H9 (cell line): Measurements from ENCODE around the gene CCDC34. TPM values are rescaled to one million over a fixed set of nuclear protein-coding genes. Genes with fewer than 3 reads are reported as not detected.

Experiments used
- DNase-seq: peaks from one replicate; pipeline ENCODE4 v3.0.0-alpha.2; 2017
- H2AFZ ChIP-seq: one replicate; pipeline ENCODE4 v1.6.1; 2013; ENCODE audit warnings: mild to moderate bottlenecking, low read length, control low read depth, moderate library complexity
- H2AK5ac ChIP-seq: 2 replicates; pipeline ENCODE4 v1.6.1; 2013; ENCODE audit warnings: low read length, control low read depth, mixed read lengths; ENCODE audit not compliant: insufficient read length
- H2BK120ac ChIP-seq: one replicate; pipeline ENCODE4 v1.6.1; 2013; ENCODE audit warnings: low read depth, mild to moderate bottlenecking, low read length, control low read depth, inconsistent platforms; ENCODE audit not compliant: poor library complexity, severe bottlenecking
- H2BK12ac ChIP-seq: 2 replicates; pipeline ENCODE4 v1.6.1; 2013; ENCODE audit warnings: low read length, control low read depth, mixed read lengths, low read depth; ENCODE audit not compliant: insufficient read length
- H2BK15ac ChIP-seq: 2 replicates; pipeline ENCODE4 v1.6.1; 2013; ENCODE audit warnings: low read depth, low read length, control low read depth
- H2BK20ac ChIP-seq: one replicate; pipeline ENCODE4 v1.6.1; 2013; ENCODE audit warnings: low read depth, mild to moderate bottlenecking, low read length, control low read depth, inconsistent platforms; ENCODE audit not compliant: poor library complexity, severe bottlenecking
- H2BK5ac ChIP-seq: 2 replicates; pipeline ENCODE4 v1.6.1; 2013; ENCODE audit warnings: low read length, control low read depth, mixed read lengths; ENCODE audit not compliant: insufficient read length
- H3K14ac ChIP-seq: 2 replicates; pipeline ENCODE4 v1.6.1; 2013; ENCODE audit warnings: low read length, control low read depth; ENCODE audit not compliant: insufficient read depth
- H3K18ac ChIP-seq: 2 replicates; pipeline ENCODE4 v1.6.1; 2013; ENCODE audit warnings: low read depth, mild to moderate bottlenecking, mixed read lengths, low read length, control low read depth; ENCODE audit not compliant: insufficient read length
- H3K23ac ChIP-seq: 2 replicates; pipeline ENCODE4 v1.6.1; 2013; ENCODE audit warnings: low read length, control low read depth, mixed read lengths, low read depth; ENCODE audit not compliant: insufficient read length
- H3K23me2 ChIP-seq: 2 replicates; pipeline ENCODE4 v1.6.1; 2013; ENCODE audit warnings: low read depth, mild to moderate bottlenecking, mixed read lengths, low read length, control low read depth; ENCODE audit not compliant: insufficient read length, poor library complexity, severe bottlenecking
- H3K27ac ChIP-seq: 2 replicates; pipeline ENCODE4 v1.5.1; 2013; ENCODE audit warnings: low read length, control low read depth, mixed read lengths, low read depth; ENCODE audit not compliant: insufficient read length
- H3K27me3 ChIP-seq: 2 replicates; pipeline ENCODE4 v1.6.1; 2013; ENCODE audit warnings: low read length, control low read depth, inconsistent platforms; ENCODE audit not compliant: insufficient read depth
- H3K4ac ChIP-seq: 2 replicates; pipeline ENCODE4 v1.6.1; 2013; ENCODE audit warnings: low read depth, mild to moderate bottlenecking, control low read depth, inconsistent platforms, low read length, moderate library complexity
- H3K4me1 ChIP-seq: 2 replicates; pipeline ENCODE4 v1.6.1; 2013; ENCODE audit warnings: low read length, control low read depth, inconsistent platforms; ENCODE audit not compliant: insufficient read depth
- H3K4me2 ChIP-seq: 2 replicates; pipeline ENCODE4 v1.6.1; 2013; ENCODE audit warnings: low read length, control low read depth, mixed read lengths; ENCODE audit not compliant: insufficient read length, insufficient read depth
- H3K56ac ChIP-seq: 2 replicates; pipeline ENCODE4 v1.6.1; 2013; ENCODE audit warnings: low read depth, mild to moderate bottlenecking, mixed read lengths, low read length, control low read depth; ENCODE audit not compliant: insufficient read length
- H3K79me1 ChIP-seq: 2 replicates; pipeline ENCODE4 v1.6.1; 2013; ENCODE audit warnings: low read depth, mild to moderate bottlenecking, moderate library complexity, low read length, control low read depth, inconsistent platforms; ENCODE audit not compliant: insufficient read depth, poor library complexity, severe bottlenecking
- H3K79me2 ChIP-seq: 2 replicates; pipeline ENCODE4 v1.6.1; 2013; ENCODE audit warnings: low read length, control low read depth, inconsistent platforms; ENCODE audit not compliant: insufficient read depth
- H3K9ac ChIP-seq: 2 replicates; pipeline ENCODE4 v1.6.1; 2013; ENCODE audit warnings: low read length, control low read depth, mixed read lengths; ENCODE audit not compliant: insufficient read length; ENCODE audit errors: extremely low read depth
- H3K9me3 ChIP-seq: one replicate; pipeline ENCODE4 v1.6.1; 2013; ENCODE audit warnings: low read depth, low read length, inconsistent platforms; ENCODE audit not compliant: control insufficient read depth
- H3T11ph ChIP-seq: one replicate; pipeline ENCODE4 v1.6.1; 2013; ENCODE audit warnings: mild to moderate bottlenecking, low read length, control low read depth, inconsistent platforms
- H4K20me1 ChIP-seq: one replicate; pipeline ENCODE4 v1.6.1; 2013; ENCODE audit not compliant: control insufficient read depth, insufficient read length, insufficient read depth
- H4K5ac ChIP-seq: 2 replicates; pipeline ENCODE4 v1.6.1; 2013; ENCODE audit warnings: low read depth, mild to moderate bottlenecking, mixed read lengths, low read length, control low read depth; ENCODE audit not compliant: insufficient read length
- H4K8ac ChIP-seq: replicated peaks from 2 replicates; pipeline ENCODE4 v1.6.1; 2013; ENCODE audit warnings: low read length, control low read depth, mixed read lengths, low read depth; ENCODE audit not compliant: insufficient read length
- H4K91ac ChIP-seq: 2 replicates; pipeline ENCODE4 v1.6.1; 2013; ENCODE audit warnings: low read depth, mild to moderate bottlenecking, moderate library complexity, mixed read lengths, low read length, control low read depth; ENCODE audit not compliant: insufficient read length
- H3K27ac Mint-ChIP-seq, 3 experiments: 2 replicates in 2 of 3; 3 replicates in 1 of 3; pipeline ENCODE4 v1.8.0; 2020 to 2021; ENCODE audit warnings: mixed read lengths in 3 of 3, mild to moderate bottlenecking in 1 of 3, moderate library complexity in 1 of 3
- H3K27me3 Mint-ChIP-seq: 2 replicates; pipeline ENCODE4 v1.8.0; 2021; ENCODE audit warnings: low read depth, mild to moderate bottlenecking, moderate library complexity, mixed read lengths
- H3K36me3 Mint-ChIP-seq, 3 experiments: 2 replicates in 2 of 3; 3 replicates in 1 of 3; pipeline ENCODE4 v1.8.0; 2020 to 2021; ENCODE audit warnings: low read depth in 3 of 3, mixed read lengths in 3 of 3; ENCODE audit not compliant: insufficient read depth in 1 of 3
- H3K4me1 Mint-ChIP-seq, 2 experiments: 2 replicates each; pipeline ENCODE4 v1.8.0; 2020; ENCODE audit warnings: mixed read lengths in 2 of 2
- H3K4me3 Mint-ChIP-seq, 2 experiments: 2 replicates in 1 of 2; 3 replicates in 1 of 2; pipeline ENCODE4 v1.8.0; 2020 to 2021; ENCODE audit warnings: mild to moderate bottlenecking in 2 of 2, mixed read lengths in 2 of 2, moderate library complexity in 1 of 2
- H3K9me3 Mint-ChIP-seq, 2 experiments: 2 replicates in 1 of 2; 3 replicates in 1 of 2; pipeline ENCODE4 v1.8.0; 2020; ENCODE audit warnings: mild to moderate bottlenecking in 2 of 2, mixed read lengths in 2 of 2, moderate library complexity in 1 of 2
- WGBS: extraction: QIAGEN DNeasy Blood & Tissue Kit; methylation state at CpG from one replicate; pipeline ENCODE4 v1.1.7; 2013; ENCODE audit warnings: missing lambda C conversion rate, low lambda C conversion rate, mixed read lengths; ENCODE audit not compliant: insufficient read length; ENCODE audit errors: extremely low coverage; 5-methylcytosine and 5-hydroxymethylcytosine counted together
- total RNA-seq: library from RNA; stranded (reverse); gene quantifications from 2 replicates; pipeline ENCODE4 v1.2.1, GENCODE V29; 2021
- TF ChIP-seq, protein P1 (sequence below): fragments of 200-600 bp; sonication (generic); conservative IDR thresholded peaks from 3 replicates; pipeline ENCODE4 v1.8.0; 2021; ENCODE audit warnings: antibody characterized with exemption, mild to moderate bottlenecking

CCDC34 gene
- total RNA-seq, 1 experiment from 2014 or later = 25.2 TPM

DNA sequence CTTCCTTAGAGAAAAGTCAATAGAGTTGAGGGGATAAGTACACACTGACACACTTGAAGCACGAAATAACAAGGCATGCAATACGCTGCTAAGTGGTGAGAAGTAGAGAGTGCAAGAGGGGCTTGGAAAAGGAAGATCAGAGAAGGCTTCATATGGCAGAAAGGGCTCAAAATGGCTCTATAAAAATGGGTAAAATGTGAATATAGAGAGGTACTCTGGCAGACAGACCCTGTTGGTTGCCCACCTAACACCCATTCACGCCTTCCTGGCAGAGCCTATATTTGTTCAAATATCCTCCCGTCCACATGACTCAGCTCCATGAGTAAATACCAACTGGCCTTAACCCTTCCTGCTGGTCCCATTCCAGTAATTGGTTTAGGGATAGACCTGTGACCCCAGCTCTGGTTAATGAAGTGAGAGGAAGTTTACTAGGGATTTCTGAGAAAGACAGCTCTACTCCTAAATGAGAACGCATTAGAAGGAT is 38.9 kb upstream of the CCDC34 start:
- H3K23me2 ChIP-seq = no peaks in the 10 kb centered on the region
- Mint-ChIP-seq H3K27ac (peak overlapping the region in 2 of 3 experiments; percentile 37 to 71; a peak in 1 of 7 replicates), H3K27me3 (no peaks in the 10 kb centered on the region), H3K4me1 (peaks cover 13 to 28% of the 10 kb centered on the region in 2 experiments), H3K4me3 (no peak overlapping the region), H3K9me3 (no peaks in the 10 kb centered on the region), H3K36me3 (peaks cover 2 to 40% (median 25%) of the 10 kb centered on the region in 3 experiments; a peak in 5 of 7 replicates)
- H3K79me2 ChIP-seq = no peaks in the 10 kb centered on the region; the same call in 1 of the 2 replicates
- H3K9me3 ChIP-seq = no peaks in the 10 kb centered on the region
- H2BK120ac ChIP-seq = no peak overlapping the region
- TF ChIP-seq, protein P1, sequence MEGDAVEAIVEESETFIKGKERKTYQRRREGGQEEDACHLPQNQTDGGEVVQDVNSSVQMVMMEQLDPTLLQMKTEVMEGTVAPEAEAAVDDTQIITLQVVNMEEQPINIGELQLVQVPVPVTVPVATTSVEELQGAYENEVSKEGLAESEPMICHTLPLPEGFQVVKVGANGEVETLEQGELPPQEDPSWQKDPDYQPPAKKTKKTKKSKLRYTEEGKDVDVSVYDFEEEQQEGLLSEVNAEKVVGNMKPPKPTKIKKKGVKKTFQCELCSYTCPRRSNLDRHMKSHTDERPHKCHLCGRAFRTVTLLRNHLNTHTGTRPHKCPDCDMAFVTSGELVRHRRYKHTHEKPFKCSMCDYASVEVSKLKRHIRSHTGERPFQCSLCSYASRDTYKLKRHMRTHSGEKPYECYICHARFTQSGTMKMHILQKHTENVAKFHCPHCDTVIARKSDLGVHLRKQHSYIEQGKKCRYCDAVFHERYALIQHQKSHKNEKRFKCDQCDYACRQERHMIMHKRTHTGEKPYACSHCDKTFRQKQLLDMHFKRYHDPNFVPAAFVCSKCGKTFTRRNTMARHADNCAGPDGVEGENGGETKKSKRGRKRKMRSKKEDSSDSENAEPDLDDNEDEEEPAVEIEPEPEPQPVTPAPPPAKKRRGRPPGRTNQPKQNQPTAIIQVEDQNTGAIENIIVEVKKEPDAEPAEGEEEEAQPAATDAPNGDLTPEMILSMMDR = no peak
- no peak overlapping the region for H2BK12ac ChIP-seq
- no peak overlapping the region for H3K4ac ChIP-seq
- H3K18ac ChIP-seq = no peak overlapping the region
- H3K56ac ChIP-seq = no peak overlapping the region
- H3K27me3 ChIP-seq = no peaks in the 10 kb centered on the region
- no peak overlapping the region for H2BK5ac ChIP-seq
- H3K9ac ChIP-seq = no peak overlapping the region
- no peak overlapping the region for H2AFZ ChIP-seq
- H3K4me1 ChIP-seq = peaks cover 6% of the 10 kb centered on the region; the same call in 1 of the 2 replicates
- H4K20me1 ChIP-seq = no peaks in the 10 kb centered on the region
- H2AK5ac ChIP-seq = no peak overlapping the region
- no peak overlapping the region for H3K23ac ChIP-seq
- no peak overlapping the region for H4K8ac ChIP-seq
- no peak overlapping the region for H3K14ac ChIP-seq
- no peak for DNase-seq
- H3K4me2 ChIP-seq = no peak overlapping the region
- no peaks in the 10 kb centered on the region for H3K79me1 ChIP-seq
- no peak overlapping the region for H3T11ph ChIP-seq
- no CpG with 5 or more reads among the region's 5 CpGs for WGBS
- no peak overlapping the region for H4K5ac ChIP-seq
- no peak overlapping the region for H4K91ac ChIP-seq
- H2BK15ac ChIP-seq = no peak overlapping the region
- no peak overlapping the region for H3K27ac ChIP-seq
- H2BK20ac ChIP-seq = no peak overlapping the region
